Transverse colon (tissue), 3 donors: ENCODE data around the gene THTPA.
"Not testable (repeated sequence)": the region's sequence is repeated elsewhere in the genome, so short reads cannot be mapped to it uniquely, and the experiment has no call there.

Experiments used
- CTCF ChIP-seq, 5 experiments: fragments of 200-600 bp in 3 of 5; fragments of 450-650 bp in 2 of 5; sonication (generic) in 3 of 5; IDR thresholded peaks; 1 replicate in 2 of 5; 2 replicates in 3 of 5; pipeline ENCODE4 v1.5.1; 2016 to 2017; ENCODE audit warnings: antibody characterized with exemption in 5 of 5, inconsistent platforms in 3 of 5, mild to moderate bottlenecking in 2 of 5, moderate library complexity in 1 of 5
- POLR2A ChIP-seq: fragments of 450-650 bp; IDR thresholded peaks from one replicate; pipeline ENCODE4 v1.6.1; 2016; ENCODE audit warnings: antibody characterized with exemption, mild to moderate bottlenecking, moderate library complexity

DNA sequence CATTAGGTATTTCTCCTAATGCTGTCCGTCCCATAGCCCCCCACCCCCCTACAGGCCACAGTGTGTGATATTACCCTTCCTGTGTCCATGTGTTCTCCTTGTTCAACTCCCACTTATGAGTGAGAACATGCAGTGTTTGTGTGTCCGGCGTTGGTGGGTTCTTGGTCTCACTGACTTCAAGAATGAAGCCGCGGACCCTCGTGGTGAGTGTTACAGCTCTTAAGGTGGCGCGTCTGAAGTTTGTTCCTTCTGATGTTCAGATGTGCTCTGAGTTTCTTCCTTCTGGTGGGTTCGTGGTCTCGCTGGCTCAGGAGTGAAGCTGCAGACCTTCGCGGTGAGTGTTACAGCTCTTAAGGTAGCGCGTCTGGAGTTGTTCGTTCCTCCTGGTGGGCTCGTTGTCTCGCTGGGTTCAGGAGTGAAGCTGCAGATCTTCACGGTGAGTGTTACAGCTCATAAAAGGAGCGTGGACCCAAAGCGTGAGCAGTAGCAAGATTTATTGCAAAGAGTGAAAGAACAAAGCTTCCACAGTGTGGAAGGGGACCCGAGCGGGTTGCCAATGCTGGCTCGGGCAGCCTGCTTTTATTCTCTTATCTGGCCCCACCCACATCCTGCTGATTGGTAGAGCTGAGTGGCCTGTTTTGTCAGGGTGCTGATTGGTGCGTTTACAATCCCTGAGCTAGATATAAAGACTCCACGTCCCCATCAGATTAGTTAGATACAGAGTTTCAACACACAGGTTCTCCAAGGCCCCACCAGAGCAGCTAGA is 27.9 kb downstream of the THTPA start:
- TF ChIP-seq CTCF (IDR thresholded peaks at IDR 0.05); POLR2A: not testable (repeated sequence)
